Measurements from ENCODE around the gene CD55. TPM values are rescaled to one million over a fixed set of nuclear protein-coding genes. Genes with fewer than 3 reads are reported as not detected.
A peak's percentile ranks its signal among the peaks of the same experiment; 100 is the strongest.

The CD55 gene
- total RNA-seq, 4 donors from 2014 or later = 27.2 to 224 (median 59.5) TPM

DNA sequence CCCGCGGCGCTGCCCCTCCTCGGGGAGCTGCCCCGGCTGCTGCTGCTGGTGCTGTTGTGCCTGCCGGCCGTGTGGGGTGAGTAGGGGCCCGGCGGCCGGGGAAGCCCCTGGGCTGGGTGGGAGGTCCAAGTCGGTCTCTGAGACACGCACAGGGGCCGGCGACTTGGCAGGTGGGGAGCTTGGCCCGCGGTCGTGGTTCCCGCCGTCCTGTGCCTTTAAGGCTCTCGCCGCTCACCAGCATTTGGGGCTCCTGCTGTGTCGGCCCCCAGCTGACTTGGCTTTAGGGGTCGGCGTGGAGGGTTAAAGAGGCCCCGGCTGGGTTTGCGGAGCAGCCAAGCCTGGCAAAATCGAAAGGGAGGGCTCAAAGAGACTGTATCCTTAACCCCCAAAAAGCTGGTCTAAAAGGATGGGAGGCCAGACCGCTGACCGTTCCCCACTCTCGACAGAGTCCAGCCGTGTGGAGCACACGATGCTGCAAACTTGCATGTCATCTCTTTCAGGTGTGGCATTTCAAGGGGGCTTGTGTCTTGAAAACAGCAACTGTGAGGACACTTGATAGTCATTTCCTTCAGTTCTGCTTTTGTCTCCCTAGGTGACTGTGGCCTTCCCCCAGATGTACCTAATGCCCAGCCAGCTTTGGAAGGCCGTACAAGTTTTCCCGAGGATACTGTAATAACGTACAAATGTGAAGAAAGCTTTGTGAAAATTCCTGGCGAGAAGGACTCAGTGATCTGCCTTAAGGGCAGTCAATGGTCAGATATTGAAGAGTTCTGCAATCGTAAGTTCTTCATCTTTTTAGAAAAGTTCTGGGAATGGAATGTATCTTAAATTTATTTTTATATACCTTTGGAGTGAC lies 540 bp downstream of the CD55 start:
- peak overlapping the region; percentile 93 to 94 for H3K27ac ChIP-seq
- H3K9me3 ChIP-seq = no peaks in the 10 kb centered on the region
- DNase-seq = no peak
- intact Hi-C loops (cut with DNase I; ENCODE audit: low total_unique reads) = no loop called here
- H3K36me3 ChIP-seq = no peaks in the 10 kb centered on the region
- TF ChIP-seq, protein P1, sequence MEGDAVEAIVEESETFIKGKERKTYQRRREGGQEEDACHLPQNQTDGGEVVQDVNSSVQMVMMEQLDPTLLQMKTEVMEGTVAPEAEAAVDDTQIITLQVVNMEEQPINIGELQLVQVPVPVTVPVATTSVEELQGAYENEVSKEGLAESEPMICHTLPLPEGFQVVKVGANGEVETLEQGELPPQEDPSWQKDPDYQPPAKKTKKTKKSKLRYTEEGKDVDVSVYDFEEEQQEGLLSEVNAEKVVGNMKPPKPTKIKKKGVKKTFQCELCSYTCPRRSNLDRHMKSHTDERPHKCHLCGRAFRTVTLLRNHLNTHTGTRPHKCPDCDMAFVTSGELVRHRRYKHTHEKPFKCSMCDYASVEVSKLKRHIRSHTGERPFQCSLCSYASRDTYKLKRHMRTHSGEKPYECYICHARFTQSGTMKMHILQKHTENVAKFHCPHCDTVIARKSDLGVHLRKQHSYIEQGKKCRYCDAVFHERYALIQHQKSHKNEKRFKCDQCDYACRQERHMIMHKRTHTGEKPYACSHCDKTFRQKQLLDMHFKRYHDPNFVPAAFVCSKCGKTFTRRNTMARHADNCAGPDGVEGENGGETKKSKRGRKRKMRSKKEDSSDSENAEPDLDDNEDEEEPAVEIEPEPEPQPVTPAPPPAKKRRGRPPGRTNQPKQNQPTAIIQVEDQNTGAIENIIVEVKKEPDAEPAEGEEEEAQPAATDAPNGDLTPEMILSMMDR (IDR thresholded peaks at IDR 0.05) = peak in 1 of 4 experiments; percentile 5
- TF ChIP-seq POLR2A (IDR thresholded peaks at IDR 0.05) = no peak
- no peaks in the 10 kb centered on the region for H3K4me1 ChIP-seq
- peak overlapping the region; percentile 84 to 92 for H3K4me3 ChIP-seq
- H3K27me3 ChIP-seq = no peaks in the 10 kb centered on the region

DNA sequence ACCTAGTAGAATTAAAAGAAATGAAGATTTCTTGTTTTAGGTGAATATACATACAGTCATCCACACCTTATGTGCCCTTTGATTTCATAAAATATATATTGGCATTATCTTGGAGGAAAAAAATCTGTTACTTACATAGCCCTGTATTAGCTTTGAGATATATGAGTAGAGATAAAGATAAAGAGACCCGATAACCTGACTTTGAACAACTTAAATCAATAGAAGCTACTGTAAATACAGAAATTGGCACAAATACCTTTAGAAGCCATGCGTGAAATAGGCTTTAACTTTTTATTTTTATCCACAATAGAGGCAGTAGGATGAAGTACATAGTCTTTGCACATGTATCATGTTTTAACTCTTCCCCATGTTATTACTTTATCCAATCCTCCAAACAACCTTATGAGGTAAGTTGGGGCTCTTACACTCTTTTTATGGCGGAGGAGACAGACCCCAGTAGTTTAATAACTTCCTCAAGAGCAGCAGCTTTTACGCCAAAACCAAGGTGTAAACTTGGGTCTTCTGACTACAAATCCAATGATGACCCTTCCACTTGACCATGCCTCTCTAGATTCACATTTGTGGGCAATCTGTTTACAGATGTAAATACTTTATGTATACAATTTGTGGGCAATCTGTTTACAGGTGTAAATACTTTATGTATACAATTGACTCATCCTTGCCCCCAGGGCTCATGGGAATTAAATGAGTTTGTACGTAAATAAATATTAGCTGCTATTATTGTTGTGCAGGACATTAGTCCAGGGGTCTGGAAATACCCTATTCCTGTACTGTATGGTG lies 2.1 kb downstream of the CD55 start:
- peak overlapping the region in 1 of 2 donors; percentile 94 for H3K27ac ChIP-seq
- intact Hi-C loops (cut with DNase I; ENCODE audit: low total_unique reads) = no loop called here

DNA sequence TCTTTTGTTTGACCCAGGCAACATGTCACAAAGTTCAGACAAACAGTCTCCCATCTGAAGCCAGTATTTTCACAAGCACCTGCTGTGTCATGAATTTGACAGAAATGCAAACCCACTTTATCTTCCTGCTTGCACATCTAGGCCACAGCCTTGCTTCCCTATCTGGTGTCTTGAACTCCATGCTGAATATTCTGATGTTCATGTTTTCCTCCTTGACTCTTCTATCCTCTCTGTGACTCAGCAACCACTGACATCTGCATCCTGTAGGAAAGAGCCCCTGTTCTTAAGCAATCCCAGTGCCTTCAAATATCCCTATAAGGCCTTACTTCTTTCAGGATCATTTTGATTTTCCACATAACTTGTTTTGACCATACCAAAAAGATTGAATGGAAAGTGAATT lies 6.5 kb downstream of the CD55 start:
- H3K27me3 ChIP-seq = no peaks in the 10 kb centered on the region
- no peak for DNase-seq
- no peak overlapping the region for H3K27ac ChIP-seq
- intact Hi-C loops (cut with DNase I; ENCODE audit: low total_unique reads) = no loop called here
- no peaks in the 10 kb centered on the region for H3K36me3 ChIP-seq
- no peaks in the 10 kb centered on the region for H3K9me3 ChIP-seq
- H3K4me3 ChIP-seq = no peak overlapping the region
- no peak for TF ChIP-seq POLR2A (IDR thresholded peaks at IDR 0.05)
- TF ChIP-seq, protein P1 (IDR thresholded peaks at IDR 0.05) = no peak
- H3K4me1 ChIP-seq = no peaks in the 10 kb centered on the region

More for the DNA sequence above, 2.1 kb downstream of the CD55 start:
- no peaks in the 10 kb centered on the region for H3K36me3 ChIP-seq
- H3K4me1 ChIP-seq = no peaks in the 10 kb centered on the region
- DNase-seq = no peak
- H3K4me3 ChIP-seq = peak overlapping the region in 1 of 2 donors; percentile 92
- H3K27me3 ChIP-seq = no peaks in the 10 kb centered on the region
- TF ChIP-seq, protein P1 (IDR thresholded peaks at IDR 0.05) = no peak
- TF ChIP-seq POLR2A (IDR thresholded peaks at IDR 0.05) = no peak
- no peaks in the 10 kb centered on the region for H3K9me3 ChIP-seq

DNA sequence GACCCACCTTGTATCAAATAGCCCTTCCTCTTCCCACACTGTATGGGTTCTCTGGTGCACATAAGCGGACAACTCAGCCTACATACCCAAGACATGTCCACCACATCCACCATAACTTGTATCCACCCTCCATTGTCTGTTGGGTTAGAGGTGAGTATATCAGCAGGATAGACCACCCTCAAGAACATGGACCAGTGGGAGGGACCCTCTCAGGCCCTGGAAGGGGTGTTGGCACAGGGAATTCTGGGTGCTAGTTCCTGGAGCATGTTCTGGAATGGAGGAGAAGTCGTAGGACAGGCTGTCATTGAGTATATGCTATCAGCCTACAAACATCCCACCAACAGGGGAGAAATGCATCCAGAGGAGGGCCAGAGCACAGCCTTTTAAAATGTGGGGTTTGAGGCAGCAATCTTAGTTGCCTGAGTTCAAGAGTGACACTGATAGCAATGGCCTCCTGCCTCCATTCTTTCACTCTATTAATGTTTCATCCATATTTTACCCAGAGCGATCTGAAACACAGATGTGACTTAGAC lies 7.5 kb downstream of the CD55 start:
- no peaks in the 10 kb centered on the region for H3K36me3 ChIP-seq
- no peak overlapping the region for H3K27ac ChIP-seq
- H3K27me3 ChIP-seq = no peaks in the 10 kb centered on the region
- no peak for TF ChIP-seq POLR2A (IDR thresholded peaks at IDR 0.05)
- TF ChIP-seq, protein P1 (IDR thresholded peaks at IDR 0.05) = no peak
- H3K4me3 ChIP-seq = no peak overlapping the region
- DNase-seq = no peak
- intact Hi-C loops (cut with DNase I; ENCODE audit: low total_unique reads) = no loop called here
- H3K4me1 ChIP-seq = no peaks in the 10 kb centered on the region
- peaks cover 0 to 4% of the 10 kb centered on the region in 2 donors for H3K9me3 ChIP-seq
